ENCODE results near the gene NR1H4.
"Not testable (repeated sequence)": the region's sequence is repeated elsewhere in the genome, so short reads cannot be mapped to it uniquely, and the experiment has no call there.

GRCh38 chr12:100430251-100430650 lies 43.4 kb upstream of the NR1H4 start:
- TF ChIP-seq, protein P1, sequence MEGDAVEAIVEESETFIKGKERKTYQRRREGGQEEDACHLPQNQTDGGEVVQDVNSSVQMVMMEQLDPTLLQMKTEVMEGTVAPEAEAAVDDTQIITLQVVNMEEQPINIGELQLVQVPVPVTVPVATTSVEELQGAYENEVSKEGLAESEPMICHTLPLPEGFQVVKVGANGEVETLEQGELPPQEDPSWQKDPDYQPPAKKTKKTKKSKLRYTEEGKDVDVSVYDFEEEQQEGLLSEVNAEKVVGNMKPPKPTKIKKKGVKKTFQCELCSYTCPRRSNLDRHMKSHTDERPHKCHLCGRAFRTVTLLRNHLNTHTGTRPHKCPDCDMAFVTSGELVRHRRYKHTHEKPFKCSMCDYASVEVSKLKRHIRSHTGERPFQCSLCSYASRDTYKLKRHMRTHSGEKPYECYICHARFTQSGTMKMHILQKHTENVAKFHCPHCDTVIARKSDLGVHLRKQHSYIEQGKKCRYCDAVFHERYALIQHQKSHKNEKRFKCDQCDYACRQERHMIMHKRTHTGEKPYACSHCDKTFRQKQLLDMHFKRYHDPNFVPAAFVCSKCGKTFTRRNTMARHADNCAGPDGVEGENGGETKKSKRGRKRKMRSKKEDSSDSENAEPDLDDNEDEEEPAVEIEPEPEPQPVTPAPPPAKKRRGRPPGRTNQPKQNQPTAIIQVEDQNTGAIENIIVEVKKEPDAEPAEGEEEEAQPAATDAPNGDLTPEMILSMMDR (IDR thresholded peaks at IDR 0.05) = not testable (repeated sequence)
- not testable (repeated sequence) for TF ChIP-seq ZFX (IDR thresholded peaks at IDR 0.05; ENCODE audit: borderline replicate concordance)
